Measurements from ENCODE around the gene AK8. TPM values are rescaled to one million over a fixed set of nuclear protein-coding genes. Genes with fewer than 3 reads are reported as not detected.

Gene AK8
- total and polyA plus RNA-seq, 2 of the 4 experiments (the other 2 are of a cell fraction): under 0.01 to 0.09 TPM

GRCh38 chr9:132820169-132820944, 57.7 kb downstream of the AK8 start:
- no peak overlapping the region for H3K4me3 ChIP-seq (ENCODE audit: insufficient read depth, low read depth, low read length)
- DNase-seq (no peak), ATAC-seq (ENCODE audit: low read depth) (no peak)
- H4K5ac ChIP-seq (ENCODE audit: low read depth, low read length): no peak overlapping the region
- H3K4me2 ChIP-seq (ENCODE audit: low read depth, low read length): no peak overlapping the region
- H2AK5ac ChIP-seq (ENCODE audit: low read depth, low read length): no peak overlapping the region
- no peaks in the 10 kb centered on the region for H3K4me1 ChIP-seq (ENCODE audit: control insufficient read depth, insufficient read depth, low read length)
- no peak overlapping the region for H2AK9ac ChIP-seq (replicated peaks; ENCODE audit: low read depth, low read length, poor library complexity)
- H2AFZ ChIP-seq (replicated peaks; ENCODE audit: low read length, poor library complexity): no peak overlapping the region
- no peak overlapping the region for H2BK15ac ChIP-seq (ENCODE audit: low read depth, low read length)
- no peak overlapping the region for H3K9ac ChIP-seq (ENCODE audit: low read depth, low read length)
- dilution Hi-C loops (cut with HindIII; ENCODE audit: low sequenced_read_pairs, unreplicated experiment): no loop called here
- H3K9me1 ChIP-seq (ENCODE audit: insufficient read depth, low read length): no peaks in the 10 kb centered on the region
- H2BK5ac ChIP-seq (ENCODE audit: low read depth, low read length, poor library complexity, severe bottlenecking): no peak overlapping the region
- CTCF ChIA-PET: interaction anchor here (0.6 kb wide), 1 partner anchor 264 kb away, joined by 3 read pairs; no protein-coding TSS in a partner anchor
- H3K9me3 ChIP-seq (ENCODE audit: control insufficient read depth, insufficient read depth, low read length): no peaks in the 10 kb centered on the region
- no peak overlapping the region for H2BK120ac ChIP-seq (ENCODE audit: low read depth, low read length)
- no peak overlapping the region for H3K18ac ChIP-seq (ENCODE audit: low read depth, low read length)
- intact Hi-C loops (cut with micrococcal nuclease): no loop called here
- no peak overlapping the region for H3K27ac ChIP-seq (ENCODE audit: insufficient read depth, low read length)
- no peak overlapping the region for H4K8ac ChIP-seq (ENCODE audit: low read depth in 2 of 2, low read length in 2 of 2)
- no peaks in the 10 kb centered on the region for H3K79me1 ChIP-seq (ENCODE audit: low read depth in 1 of 2, low read length in 2 of 2)
- H3K23ac ChIP-seq (ENCODE audit: low read depth, low read length): no peak overlapping the region
- no peak overlapping the region for H3K14ac ChIP-seq (replicated peaks; ENCODE audit: low read depth, low read length)
- no peak for TF ChIP-seq CHD1 (IDR thresholded peaks at IDR 0.05; ENCODE audit: low read depth, low read length)
- no peak for TF ChIP-seq NFE2L2 (IDR thresholded peaks at IDR 0.05; ENCODE audit: low read depth, low read length)
- TF ChIP-seq ELK1 (IDR thresholded peaks at IDR 0.05; ENCODE audit: borderline replicate concordance, low read depth, low read length): no peak
- no peak overlapping the region for H2BK20ac ChIP-seq (ENCODE audit: low read depth, low read length)
- POLR2A ChIA-PET (ENCODE audit: unreplicated experiment): no interaction called here
- no TSS peak for BruUV-seq (replicated peaks)
- H4K91ac ChIP-seq (ENCODE audit: insufficient read depth, low read depth, low read length): no peak overlapping the region
- in situ Hi-C loops (cut with MboI; ENCODE audit: low sequenced_read_pairs): no loop called here
- H3K27me3 ChIP-seq (ENCODE audit: control insufficient read depth, insufficient read depth, low read length): peaks cover 47% of the 10 kb centered on the region
- H4K20me1 ChIP-seq (ENCODE audit: insufficient read depth, low read length): no peaks in the 10 kb centered on the region; the same call in 1 of the 2 replicates
- no peak overlapping the region for H3K4ac ChIP-seq (ENCODE audit: low read depth, low read length)
- H3K36me3 ChIP-seq (ENCODE audit: control insufficient read depth, insufficient read depth, low read length): no peaks in the 10 kb centered on the region
- no peak overlapping the region for H3K56ac ChIP-seq (ENCODE audit: extremely low read depth, insufficient read depth, low read length)
- WGBS, 2 experiments (ENCODE audit: extremely low coverage in 2 of 2, insufficient read length in 1 of 2): 60% methylated on average over 1 of the region's 11 CpGs; no CpG with 5 or more reads in 1 of the 2 experiments

Data from IMR-90 (cell line).